Endothelial cell of umbilical vein (primary cell): ENCODE results near the gene FOXA1. TPM values are rescaled to one million over a fixed set of nuclear protein-coding genes. Genes with fewer than 3 reads are reported as not detected.

ENCODE experiments used
- BruUV-seq: library from RNA; stranded (reverse); fragments of 400-500 nt; replicated peaks from 2 replicates; lab custom pipeline; 2021; lab: Mats Ljungman, UMichigan
- CTCF ChIA-PET: fragments of 300-600, 350-600 bp; sonication (Branson Sonifier 250); formaldehyde crosslinking; loops from one replicate; lab custom pipeline; 2021; ENCODE audit warnings: antibody characterized with exemption, inconsistent platforms; lab: Charles Lee
- POLR2A ChIA-PET: fragments of 300-600, 350-600 bp; sonication (Branson Sonifier 250); formaldehyde crosslinking; loops from one replicate; lab custom pipeline; 2021; ENCODE audit warnings: antibody characterized with exemption, inconsistent platforms; lab: Charles Lee
- DNase-seq: peaks from one replicate; pipeline ENCODE4 v3.0.0-alpha.2; 2011; ENCODE audit warnings: low read depth, low spot score
- FAIRE-seq: peaks from 2 replicates; lab custom pipeline; 2011; peaks lifted over from hg19 to GRCh38; lab: Jason Lieb, UNC
- H2AFZ ChIP-seq: 2 replicates; pipeline ENCODE4 v1.6.0; 2012; ENCODE audit warnings: low read depth, low read length, control low read depth, inconsistent platforms
- H3K27ac ChIP-seq: 2 replicates; pipeline ENCODE4 v1.5.1; 2011; ENCODE audit warnings: low read depth, mild to moderate bottlenecking, control low read depth, low read length, moderate library complexity; ENCODE audit not compliant: insufficient read depth
- H3K27me3 ChIP-seq, 2 experiments: 2 replicates each; pipeline versions ENCODE4 v1.6.0 to v1.6.1; 2011; ENCODE audit warnings: low read length in 2 of 2, mixed read lengths in 1 of 2; ENCODE audit not compliant: control insufficient read depth in 2 of 2, insufficient read depth in 2 of 2
- H3K36me3 ChIP-seq, 2 experiments: 2 replicates in 1 of 2; 3 replicates in 1 of 2; pipeline ENCODE4 v1.5.1; 2011; ENCODE audit warnings: low read length in 2 of 2, mild to moderate bottlenecking in 1 of 2, moderate library complexity in 1 of 2; ENCODE audit not compliant: control insufficient read depth in 2 of 2, insufficient read depth in 2 of 2; ENCODE audit errors: extremely low read depth in 1 of 2
- H3K4me1 ChIP-seq: 3 replicates; pipeline ENCODE4 v1.5.1; 2011; ENCODE audit warnings: mild to moderate bottlenecking, low read length; ENCODE audit not compliant: control insufficient read depth, insufficient read depth; ENCODE audit errors: extremely low read depth
- H3K4me2 ChIP-seq: 2 replicates; pipeline ENCODE4 v1.6.1; 2011; ENCODE audit warnings: low read length, control low read depth, mixed read lengths; ENCODE audit not compliant: insufficient read depth
- H3K4me3 ChIP-seq, 3 experiments: fragments of 200-600 bp in 1 of 3; sonication (generic), shearing (Covaris generic) in 1 of 3; replicated peaks in 1 of 3; 2 replicates each; pipeline ENCODE4 v1.5.1; 2011 to 2016; ENCODE audit warnings: control low read depth in 3 of 3, low read length in 3 of 3, mild to moderate bottlenecking in 2 of 3, inconsistent platforms in 1 of 3, low read depth in 1 of 3, moderate library complexity in 1 of 3; ENCODE audit not compliant: insufficient read depth in 1 of 3
- H3K79me2 ChIP-seq: 2 replicates; pipeline ENCODE4 v1.6.0; 2012; ENCODE audit warnings: low read length, inconsistent platforms; ENCODE audit not compliant: control insufficient read depth, insufficient read depth
- H3K9ac ChIP-seq: replicated peaks from 2 replicates; pipeline ENCODE3; 2011; ENCODE audit warnings: low read length, control low read depth; ENCODE audit not compliant: insufficient read depth; ENCODE audit errors: extremely low read depth
- H3K9me1 ChIP-seq: replicated peaks from 3 replicates; pipeline ENCODE4 v1.6.0; 2011; ENCODE audit warnings: mild to moderate bottlenecking, low read length; ENCODE audit not compliant: control insufficient read depth, insufficient read depth; ENCODE audit errors: extremely low read depth
- H3K9me3 ChIP-seq: replicated peaks from 2 replicates; pipeline ENCODE4 v1.5.1; 2012; ENCODE audit warnings: low read length, inconsistent platforms; ENCODE audit not compliant: control insufficient read depth, insufficient read depth
- H4K20me1 ChIP-seq: replicated peaks from 2 replicates; pipeline ENCODE3; 2011; ENCODE audit warnings: mild to moderate bottlenecking, low read length; ENCODE audit not compliant: control insufficient read depth, insufficient read depth; ENCODE audit errors: extremely low read depth
- EZH2 ChIP-seq: IDR thresholded peaks from 2 replicates; pipeline ENCODE4 v1.6.1; 2012; ENCODE audit warnings: borderline replicate concordance, low read depth, mild to moderate bottlenecking, moderate library complexity, low read length, inconsistent platforms; ENCODE audit not compliant: severe bottlenecking
- FOS ChIP-seq: IDR thresholded peaks from 2 replicates; pipeline ENCODE4 v1.6.1; 2011; ENCODE audit warnings: mild to moderate bottlenecking, low read length, moderate library complexity, borderline replicate concordance; ENCODE audit not compliant: insufficient read depth
- GATA2 ChIP-seq: IDR thresholded peaks from 2 replicates; pipeline ENCODE4 v1.7.0; 2011; ENCODE audit warnings: low read depth, mild to moderate bottlenecking, moderate library complexity, mixed read lengths, low read length; ENCODE audit not compliant: insufficient read length, insufficient read depth
- JUN ChIP-seq: IDR thresholded peaks from 2 replicates; pipeline ENCODE4 v1.6.1; 2011; ENCODE audit warnings: borderline replicate concordance, low read depth; ENCODE audit not compliant: insufficient read length, insufficient read depth
- MAX ChIP-seq: IDR thresholded peaks from 2 replicates; pipeline ENCODE4 v1.6.1; 2011; ENCODE audit not compliant: insufficient read depth, insufficient read length
- MYC ChIP-seq: IDR thresholded peaks from one replicate; pipeline ENCODE4 v1.6.1; 2011; ENCODE audit warnings: mild to moderate bottlenecking, low read depth, low read length
- POLR2A ChIP-seq: IDR thresholded peaks from 2 replicates; pipeline ENCODE4 v1.6.1; 2012; ENCODE audit warnings: low read depth, mild to moderate bottlenecking, control low read depth, low read length
- POLR2AphosphoS5 ChIP-seq: IDR thresholded peaks from 2 replicates; pipeline ENCODE4 v1.6.1; 2012; ENCODE audit warnings: low read depth, mild to moderate bottlenecking, control low read depth, low read length, moderate library complexity; ENCODE audit not compliant: insufficient read depth
- dilution Hi-C: fragments of 300-500 bp; cut with MboI; formaldehyde crosslinking; loops from one replicate; pipeline ENCODE4 v1.15.0; 2019; ENCODE audit warnings: low sequenced_read_pairs; ENCODE audit not compliant: extremely low pct_ligation_motif_present
- intact Hi-C: fragments of 100-400 bp; cut with micrococcal nuclease; formaldehyde crosslinking; loops from one replicate; pipeline ENCODE4 v1.10.0; 2022
- polyA plus RNA-seq, 4 experiments: library from polyadenylated mRNA; depleted of rRNA in 3 of 4; stranded (reverse) in 3 of 4; unstranded in 1 of 4; fragments of >200 nt; gene quantifications; 2 replicates each; pipeline versions ENCODE4 v1.2.1 to v1.2.3, GENCODE V29; 2011 to 2012; ENCODE audit warnings: missing spikeins in 1 of 4
- total RNA-seq: library from RNA; stranded (reverse); gene quantifications from 2 replicates; pipeline ENCODE4 v1.2.3, GENCODE V29; 2021
- TF ChIP-seq, protein P1 (sequence below), 2 donors: IDR thresholded peaks; 1 replicate in 1 of 2; 2 replicates in 1 of 2; pipeline ENCODE4 v1.5.1; 2011; ENCODE audit warnings: low read length in 2 of 2, mild to moderate bottlenecking in 2 of 2, moderate library complexity in 2 of 2, control low read depth in 1 of 2, inconsistent platforms in 1 of 2, low read depth in 1 of 2; ENCODE audit not compliant: insufficient read depth in 1 of 2; ENCODE audit errors: extremely low read depth in 1 of 2

The FOXA1 gene
- total and polyA plus RNA-seq, 2 donors (not counting 3 experiments of a cell fraction or from before 2014, with no cell fraction given) = 0.06 TPM; not detected in 1

DNA sequence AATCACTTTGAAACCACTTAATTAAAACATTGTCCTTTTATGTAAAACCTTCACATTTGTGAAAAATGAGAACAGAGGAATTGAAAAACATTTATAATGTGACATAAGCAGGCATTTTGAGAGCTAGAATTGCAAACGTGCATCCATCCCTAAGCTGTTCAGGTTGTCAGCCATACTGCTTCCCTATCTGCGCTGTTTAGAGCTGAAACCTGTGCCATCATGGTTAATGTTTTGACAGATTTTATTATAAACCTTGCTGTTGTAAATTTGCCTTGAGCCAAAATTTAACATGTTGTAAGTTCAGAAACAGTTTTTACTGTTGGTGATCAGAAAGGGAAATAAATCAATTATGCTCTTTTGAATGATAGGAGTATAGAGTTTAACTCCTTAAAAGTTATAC is 31.9 kb downstream of the FOXA1 start:
- DNase-seq = no peak
- POLR2A ChIA-PET = no interaction called here

More for the DNA sequence above, 31.9 kb downstream of the FOXA1 start:
- Histone ChIP-seq H2AFZ (no peak overlapping the region), H3K4me1 (peaks cover 19% of the 10 kb centered on the region), H3K9ac (no peak overlapping the region), H3K36me3 (no peaks in the 10 kb centered on the region), H3K27me3 (no peaks in the 10 kb centered on the region), H3K4me3 (no peak overlapping the region), H3K9me1 (no peaks in the 10 kb centered on the region), H3K27ac (no peak overlapping the region), H4K20me1 (no peaks in the 10 kb centered on the region), H3K79me2 (no peaks in the 10 kb centered on the region), H3K4me2 (no peak overlapping the region), H3K9me3 (no peaks in the 10 kb centered on the region)
- no TSS peak for BruUV-seq
- dilution Hi-C loops (no loop called here), intact Hi-C loops (no loop called here)
- CTCF ChIA-PET = interaction anchor here (1.9 kb wide), 1 partner anchor 34 kb away, joined by 4 read pairs; no protein-coding TSS in a partner anchor
- TF ChIP-seq JUN = no peak
- no peak for TF ChIP-seq MAX
- no peak for TF ChIP-seq FOS
- no peak for TF ChIP-seq POLR2A
- TF ChIP-seq MYC = no peak
- no peak for TF ChIP-seq POLR2AphosphoS5
- TF ChIP-seq EZH2 = no peak
- no peak for TF ChIP-seq GATA2
- TF ChIP-seq, protein P1, sequence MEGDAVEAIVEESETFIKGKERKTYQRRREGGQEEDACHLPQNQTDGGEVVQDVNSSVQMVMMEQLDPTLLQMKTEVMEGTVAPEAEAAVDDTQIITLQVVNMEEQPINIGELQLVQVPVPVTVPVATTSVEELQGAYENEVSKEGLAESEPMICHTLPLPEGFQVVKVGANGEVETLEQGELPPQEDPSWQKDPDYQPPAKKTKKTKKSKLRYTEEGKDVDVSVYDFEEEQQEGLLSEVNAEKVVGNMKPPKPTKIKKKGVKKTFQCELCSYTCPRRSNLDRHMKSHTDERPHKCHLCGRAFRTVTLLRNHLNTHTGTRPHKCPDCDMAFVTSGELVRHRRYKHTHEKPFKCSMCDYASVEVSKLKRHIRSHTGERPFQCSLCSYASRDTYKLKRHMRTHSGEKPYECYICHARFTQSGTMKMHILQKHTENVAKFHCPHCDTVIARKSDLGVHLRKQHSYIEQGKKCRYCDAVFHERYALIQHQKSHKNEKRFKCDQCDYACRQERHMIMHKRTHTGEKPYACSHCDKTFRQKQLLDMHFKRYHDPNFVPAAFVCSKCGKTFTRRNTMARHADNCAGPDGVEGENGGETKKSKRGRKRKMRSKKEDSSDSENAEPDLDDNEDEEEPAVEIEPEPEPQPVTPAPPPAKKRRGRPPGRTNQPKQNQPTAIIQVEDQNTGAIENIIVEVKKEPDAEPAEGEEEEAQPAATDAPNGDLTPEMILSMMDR (IDR thresholded peaks at IDR 0.05; ENCODE audit: extremely low read depth in 1 of 2, insufficient read depth in 1 of 2, low read depth in 1 of 2, low read length in 2 of 2) = no peak
- no peak for FAIRE-seq
